HG03139 (cell line): ENCODE results near the gene ESD.

Experiments
- ATAC-seq: cut with Tn5 transposase; IDR thresholded peaks from one replicate; pipeline ENCODE4 v1.9.1; 2021; ENCODE audit not compliant: unreplicated experiment

ESD gene

DNA sequence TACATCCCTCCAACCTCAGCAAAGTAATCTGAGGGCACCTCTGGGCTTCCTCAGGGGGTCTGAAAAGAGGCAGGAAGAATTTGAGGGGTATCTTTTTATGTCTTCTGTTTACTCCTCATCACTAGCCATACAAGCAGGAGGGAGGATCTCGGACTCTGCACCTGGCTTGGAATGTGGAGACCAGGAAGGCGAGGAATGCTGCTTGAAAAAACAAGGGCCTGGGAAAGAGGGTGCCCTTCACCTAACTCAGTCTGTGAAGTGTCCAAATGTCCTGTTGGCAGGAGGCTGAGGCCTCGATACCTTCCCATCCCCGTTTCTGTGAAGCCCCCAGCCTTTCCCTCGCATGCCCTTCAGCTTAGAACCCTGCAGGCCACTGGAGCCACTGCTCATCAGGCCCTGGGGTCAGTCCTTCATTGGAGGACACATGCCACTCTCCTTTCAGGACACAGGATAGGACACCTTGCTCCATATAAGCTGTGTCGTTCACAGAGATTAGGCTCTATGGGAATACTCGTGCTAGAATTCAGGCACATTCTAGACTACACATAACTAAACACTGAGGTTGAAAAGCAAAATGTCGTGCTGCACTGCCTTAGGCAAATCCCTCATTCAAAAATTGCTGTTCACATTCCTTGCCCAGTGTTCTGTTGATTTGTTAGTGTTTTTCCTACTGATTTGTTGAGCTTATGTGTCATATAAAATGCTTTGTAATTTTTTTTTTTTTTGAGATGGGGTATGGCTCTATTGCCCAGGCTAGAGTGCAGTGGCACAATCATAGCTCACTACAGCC lies 49.7 kb downstream of the ESD start:
- no peak for ATAC-seq

- ATAC-seq: no peak
These were observed 51.3 kb downstream of the ESD start for GRCh38 chr13:46745706-46746105.

GRCh38 chr13:46745062-46745461 lies 51.9 kb downstream of the ESD start:
- no peak for ATAC-seq

- no peak for ATAC-seq
These were observed 53.8 kb downstream of the ESD start for GRCh38 chr13:46743191-46743590.

GRCh38 chr13:46739447-46740098 lies 57.4 kb downstream of the ESD start:
- ATAC-seq: no peak

GRCh38 chr13:46738766-46739165 lies 58.2 kb downstream of the ESD start:
- ATAC-seq: no peak

- ATAC-seq: no peak
These were observed 58.9 kb downstream of the ESD start for GRCh38 chr13:46738055-46738454.

- ATAC-seq: no peak
These were observed 60.2 kb downstream of the ESD start for GRCh38 chr13:46736541-46737310.

GRCh38 chr13:46735425-46735824 lies 61.5 kb downstream of the ESD start:
- ATAC-seq: no peak

DNA sequence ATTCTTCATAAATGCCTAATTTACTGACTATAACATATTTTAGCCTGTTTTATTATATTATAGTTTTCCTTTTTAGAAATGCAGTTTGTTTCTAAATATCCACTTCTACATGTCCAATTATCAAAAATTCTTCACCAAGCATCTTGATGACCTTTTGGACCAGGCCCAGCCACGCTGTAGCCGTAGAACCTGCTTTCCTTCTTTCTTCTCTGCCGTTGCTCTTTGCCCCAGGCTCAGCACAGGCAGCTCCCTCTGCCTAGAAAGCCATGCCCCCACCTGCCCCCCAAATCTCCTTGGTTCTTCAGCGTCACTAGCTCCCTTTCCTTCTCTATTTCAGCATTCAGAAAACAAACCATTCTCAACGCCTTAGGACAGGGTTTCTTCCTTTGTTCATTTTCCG lies 65.4 kb downstream of the ESD start:
- ATAC-seq: no peak

DNA sequence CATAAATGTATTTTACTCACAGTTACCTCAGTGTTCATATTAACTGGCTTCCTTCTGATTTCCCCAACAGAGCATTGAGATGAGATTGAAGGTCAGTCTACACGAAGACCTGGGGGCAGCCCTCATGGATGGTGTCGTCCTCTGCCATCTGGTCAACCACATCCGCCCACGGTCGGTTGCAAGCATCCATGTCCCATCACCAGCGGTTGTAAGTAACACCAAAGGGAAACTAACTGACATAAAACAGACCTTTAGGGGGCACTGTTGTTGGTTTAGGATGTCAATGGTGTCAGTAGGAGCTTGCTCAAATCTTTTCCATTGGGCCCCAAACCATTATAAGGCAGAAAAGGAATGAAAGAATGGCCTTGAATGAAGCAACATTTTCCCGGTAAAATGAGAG lies 68.2 kb downstream of the ESD start:
- no peak for ATAC-seq

GRCh38 chr13:46726347-46726746 lies 70.6 kb downstream of the ESD start:
- no peak for ATAC-seq
